Measurements from ENCODE around the gene CRCP. TPM values are rescaled to one million over a fixed set of nuclear protein-coding genes. Genes with fewer than 3 reads are reported as not detected.

Gene CRCP
- total RNA-seq (2014; rRNA removed): 36.4 and 41.6 TPM in 2 replicates
- Bru-seq, nascent RNA: percentile 96 among the genes with signal in this experiment
- percentile 99 among the genes with signal in this experiment for BruChase-seq, experiment 1, labeled RNA remaining after a 6-hour chase
- percentile 99 among the genes with signal in this experiment for BruChase-seq, experiment 2, labeled RNA remaining after a 2-hour chase
- long read RNA-seq, transcript CRCP-204 (3 exons, 492 nt): minor isoform, 5 of 40 reads
- long read RNA-seq, transcript CRCP-203 (6 exons, 3,009 nt): major isoform, 15 of 40 reads
- long read RNA-seq, partial matches to known transcripts: 0 of 40 reads
- long read RNA-seq, other reads (novel, unspliced or antisense): 16 of 40 reads

- H3K36me3 ChIP-seq (ENCODE audit: low read depth, low read length): 0 out of 2 replicates have a peak, but pooled peaks cover 4% of the 10 kb centered on the region
- no peaks in the 10 kb centered on the region for H3K9me3 ChIP-seq (ENCODE audit: low read length)
- peaks cover 24% of the 10 kb centered on the region for H4K20me1 ChIP-seq (ENCODE audit: low read length)
- H3K9me2 ChIP-seq (replicated peaks; ENCODE audit: low read length): no peaks in the 10 kb centered on the region
- ChIA-PET CTCF (interaction anchor here (0.7 kb wide), 1 partner anchor 379 kb away, joined by 5 read pairs; no protein-coding TSS in a partner anchor), POLR2A (ENCODE audit: unreplicated experiment) (interaction anchor here (1.1 kb wide), 1 partner anchor 15 kb away, joined by 13 read pairs; no protein-coding TSS in a partner anchor)
- intact Hi-C loops (cut with micrococcal nuclease): loop anchor here (5.0 to 10.0 kb wide), 3 partner anchors 83 to 300 kb away; no protein-coding TSS in a partner anchor
- no peaks in the 10 kb centered on the region for H3F3A ChIP-seq (ENCODE audit: low read length, unreplicated experiment)
- peak; percentile 75 for DNase-seq
- BruUV-seq (replicated peaks): TSS peak; percentile 53
- peaks cover 49% of the 10 kb centered on the region for H3K4me1 ChIP-seq (ENCODE audit: insufficient read depth, low read length)
- H3K79me2 ChIP-seq (ENCODE audit: low read length): peaks cover 60% of the 10 kb centered on the region
- TF ChIP-seq CTCF (conservative IDR thresholded peaks at IDR 0.05; ENCODE audit: low read depth, low read length) (peak; percentile 48), EZH2 (IDR thresholded peaks at IDR 0.05; ENCODE audit: low read length, unreplicated experiment) (no peak)
- peak within 1 kb of the TSS; percentile 100 for H3K9ac ChIP-seq (ENCODE audit: low read length)
- peak within 1 kb of the TSS; percentile 96 for H3K27ac ChIP-seq (ENCODE audit: low read length)
- H2AFZ ChIP-seq (ENCODE audit: low read length): peak within 1 kb of the TSS; percentile 85
- H3K4me3 ChIP-seq (ENCODE audit: low read length): peak within 1 kb of the TSS; percentile 93
- no peaks in the 10 kb centered on the region for H3K27me3 ChIP-seq (ENCODE audit: low read length)
- ATAC-seq: peak; percentile 76
- peak within 1 kb of the TSS; percentile 99 for H3K4me2 ChIP-seq (ENCODE audit: low read length)
Measured at GRCh38 chr7:66114743-66115649, at the start of gene CRCP. Gene CRCP (plus strand): TSS chr7:66114847. CDS start chr7:66114963, 116 bp downstream.

- H3K4me2 ChIP-seq (ENCODE audit: low read length): no peak overlapping the region
- no peaks in the 10 kb centered on the region for H3K9me3 ChIP-seq (ENCODE audit: low read length)
- POLR2A ChIA-PET (ENCODE audit: unreplicated experiment): no interaction called here
- CTCF ChIA-PET: no interaction called here
- no peaks in the 10 kb centered on the region for H3K36me3 ChIP-seq (ENCODE audit: low read depth, low read length)
- H3K4me1 ChIP-seq (ENCODE audit: insufficient read depth, low read length): no peaks in the 10 kb centered on the region
- H3K27me3 ChIP-seq (ENCODE audit: low read length): no peaks in the 10 kb centered on the region
- intact Hi-C loops (cut with micrococcal nuclease): no loop called here
- no peaks in the 10 kb centered on the region for H3K9me2 ChIP-seq (replicated peaks; ENCODE audit: low read length)
- no peak overlapping the region for H3K27ac ChIP-seq (ENCODE audit: low read length)
- H2AFZ ChIP-seq (ENCODE audit: low read length): no peak overlapping the region
- ATAC-seq: peak; percentile 50; the same call in 1 of the 2 replicates
- no peaks in the 10 kb centered on the region for H3K79me2 ChIP-seq (ENCODE audit: low read length)
- no peaks in the 10 kb centered on the region for H4K20me1 ChIP-seq (ENCODE audit: low read length)
- TF ChIP-seq CTCF (conservative IDR thresholded peaks at IDR 0.05; ENCODE audit: low read depth, low read length) (no peak), EZH2 (IDR thresholded peaks at IDR 0.05; ENCODE audit: low read length, unreplicated experiment) (no peak), EZH2phosphoT487 (IDR thresholded peaks at IDR 0.05; ENCODE audit: borderline replicate concordance, low read length) (no peak)
- no TSS peak for BruUV-seq (replicated peaks)
- DNase-seq: no peak
- no peak overlapping the region for H3K4me3 ChIP-seq (ENCODE audit: low read length)
- no peak overlapping the region for H3K9ac ChIP-seq (ENCODE audit: low read length)
- no peaks in the 10 kb centered on the region for H3F3A ChIP-seq (ENCODE audit: low read length, unreplicated experiment)
Measured at GRCh38 chr7:66069732-66070131, 44.9 kb upstream of the CRCP start.
